Activated B cell treated with CpG ODN at 0.5 μM for 24 hours (primary cell): ENCODE measurements around the gene DNAJB8. TPM values are rescaled to one million over a fixed set of nuclear protein-coding genes. Genes with fewer than 3 reads are reported as not detected.

ENCODE experiments used
- ATAC-seq: fragments of 200-7000 bp; cut with Tn5 transposase; one replicate; pipeline ENCODE4 v1.10.0; 2021; ENCODE audit warnings: low read depth, mild to moderate bottlenecking, moderate library complexity
- CTCF ChIA-PET: fragments of 350-600 bp; sonication (Branson Sonifier 250); formaldehyde crosslinking; loops from one replicate; lab custom pipeline; 2021; ENCODE audit warnings: antibody characterized with exemption; lab: Charles Lee
- POLR2A ChIA-PET: fragments of 350-600 bp; sonication (Branson Sonifier 250); formaldehyde crosslinking; loops from one replicate; lab custom pipeline; 2021; ENCODE audit warnings: antibody characterized with exemption; lab: Charles Lee
- DNase-seq: peaks from one replicate; pipeline ENCODE4 v3.0.0; 2022
- H3K27ac Mint-ChIP-seq: one replicate; pipeline ENCODE4 v1.8.0; 2020; ENCODE audit warnings: mixed read lengths
- H3K27me3 Mint-ChIP-seq: one replicate; pipeline ENCODE4 v1.8.0; 2021; ENCODE audit warnings: mixed read lengths
- H3K36me3 Mint-ChIP-seq: one replicate; pipeline ENCODE4 v1.8.0; 2021; ENCODE audit warnings: low read depth, mixed read lengths
- H3K4me1 Mint-ChIP-seq: one replicate; pipeline ENCODE4 v1.8.0; 2021; ENCODE audit warnings: mixed read lengths
- H3K4me3 Mint-ChIP-seq: one replicate; pipeline ENCODE4 v1.8.0; 2020; ENCODE audit warnings: mild to moderate bottlenecking, mixed read lengths
- H3K9me3 Mint-ChIP-seq: one replicate; pipeline ENCODE4 v1.8.0; 2020; ENCODE audit warnings: mixed read lengths
- intact Hi-C: fragments of 100-400 bp; cut with micrococcal nuclease; formaldehyde crosslinking; loops from one replicate; pipeline ENCODE4 v1.15.1; 2024
- total RNA-seq: library from RNA; stranded (reverse); gene quantifications from 2 replicates; pipeline ENCODE4 v1.2.3, GENCODE V29; 2022
- TF ChIP-seq, protein P1 (sequence below): fragments of 200-600 bp; IDR thresholded peaks from one replicate; pipeline ENCODE4 v1.8.0; 2022; ENCODE audit warnings: antibody characterized with exemption, mild to moderate bottlenecking

The DNAJB8 gene
- total RNA-seq, 1 donor from 2014 or later = not detected

DNA sequence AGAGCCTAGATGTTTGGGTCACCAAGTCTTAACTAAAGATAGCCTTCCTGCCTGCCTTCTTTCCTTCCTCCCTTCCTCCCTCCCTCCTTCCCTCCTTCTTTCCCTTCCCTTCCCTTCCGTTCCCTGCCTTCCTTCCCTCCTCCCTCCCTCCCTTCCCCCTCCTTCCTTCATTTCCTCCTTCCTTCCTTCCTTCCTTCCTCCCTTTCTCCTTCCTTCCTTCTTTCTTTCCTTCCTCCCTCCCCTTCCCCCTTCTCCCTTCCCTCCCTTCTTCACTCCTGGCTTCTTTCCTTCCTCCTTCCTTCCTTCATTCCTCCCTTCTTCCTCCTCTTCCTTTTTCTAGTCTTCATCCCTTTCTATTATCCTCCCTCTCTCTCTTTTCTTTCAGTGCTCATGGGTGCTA is 2.0 kb downstream of the DNAJB8 start:
- no peak overlapping the region for H3K4me3 Mint-ChIP-seq
- H3K27me3 Mint-ChIP-seq = peaks cover 6% of the 10 kb centered on the region
- H3K27ac Mint-ChIP-seq = no peak overlapping the region
- ChIA-PET POLR2A (no interaction called here), CTCF (no interaction called here)
- ATAC-seq (no peak), DNase-seq (no peak)
- H3K9me3 Mint-ChIP-seq = no peaks in the 10 kb centered on the region
- TF ChIP-seq, protein P1, sequence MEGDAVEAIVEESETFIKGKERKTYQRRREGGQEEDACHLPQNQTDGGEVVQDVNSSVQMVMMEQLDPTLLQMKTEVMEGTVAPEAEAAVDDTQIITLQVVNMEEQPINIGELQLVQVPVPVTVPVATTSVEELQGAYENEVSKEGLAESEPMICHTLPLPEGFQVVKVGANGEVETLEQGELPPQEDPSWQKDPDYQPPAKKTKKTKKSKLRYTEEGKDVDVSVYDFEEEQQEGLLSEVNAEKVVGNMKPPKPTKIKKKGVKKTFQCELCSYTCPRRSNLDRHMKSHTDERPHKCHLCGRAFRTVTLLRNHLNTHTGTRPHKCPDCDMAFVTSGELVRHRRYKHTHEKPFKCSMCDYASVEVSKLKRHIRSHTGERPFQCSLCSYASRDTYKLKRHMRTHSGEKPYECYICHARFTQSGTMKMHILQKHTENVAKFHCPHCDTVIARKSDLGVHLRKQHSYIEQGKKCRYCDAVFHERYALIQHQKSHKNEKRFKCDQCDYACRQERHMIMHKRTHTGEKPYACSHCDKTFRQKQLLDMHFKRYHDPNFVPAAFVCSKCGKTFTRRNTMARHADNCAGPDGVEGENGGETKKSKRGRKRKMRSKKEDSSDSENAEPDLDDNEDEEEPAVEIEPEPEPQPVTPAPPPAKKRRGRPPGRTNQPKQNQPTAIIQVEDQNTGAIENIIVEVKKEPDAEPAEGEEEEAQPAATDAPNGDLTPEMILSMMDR = no peak
- intact Hi-C loops = no loop called here
- H3K4me1 Mint-ChIP-seq = no peaks in the 10 kb centered on the region
- no peaks in the 10 kb centered on the region for H3K36me3 Mint-ChIP-seq

DNA sequence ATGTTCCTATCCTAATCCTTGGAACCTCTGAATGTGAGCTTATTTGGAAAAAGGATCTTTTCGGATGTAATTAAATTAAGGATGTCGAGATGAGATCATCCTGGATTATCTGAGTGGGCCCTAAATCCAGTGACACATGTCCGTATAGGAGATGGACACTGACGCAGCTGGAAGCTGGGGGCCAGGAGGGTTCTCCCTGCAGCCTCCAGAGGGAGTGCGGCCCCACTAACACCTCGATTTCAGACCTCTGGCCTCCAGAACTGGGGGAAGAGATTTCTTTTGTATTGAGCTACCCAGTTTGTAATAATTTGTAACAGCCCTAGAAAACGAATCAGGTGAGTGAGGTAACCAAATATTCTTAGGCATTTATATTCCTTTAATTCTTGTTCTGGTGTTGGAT is 2.5 kb downstream of the DNAJB8 start:
- POLR2A ChIA-PET = no interaction called here
- H3K9me3 Mint-ChIP-seq = no peaks in the 10 kb centered on the region
- no peak overlapping the region for H3K4me3 Mint-ChIP-seq
- DNase-seq (no peak), ATAC-seq (no peak)
- CTCF ChIA-PET = no interaction called here
- H3K27ac Mint-ChIP-seq = no peak overlapping the region
- H3K4me1 Mint-ChIP-seq = no peaks in the 10 kb centered on the region
- intact Hi-C loops = no loop called here
- TF ChIP-seq, protein P1 = no peak
- H3K36me3 Mint-ChIP-seq = no peaks in the 10 kb centered on the region
- peaks cover 6% of the 10 kb centered on the region for H3K27me3 Mint-ChIP-seq

DNA sequence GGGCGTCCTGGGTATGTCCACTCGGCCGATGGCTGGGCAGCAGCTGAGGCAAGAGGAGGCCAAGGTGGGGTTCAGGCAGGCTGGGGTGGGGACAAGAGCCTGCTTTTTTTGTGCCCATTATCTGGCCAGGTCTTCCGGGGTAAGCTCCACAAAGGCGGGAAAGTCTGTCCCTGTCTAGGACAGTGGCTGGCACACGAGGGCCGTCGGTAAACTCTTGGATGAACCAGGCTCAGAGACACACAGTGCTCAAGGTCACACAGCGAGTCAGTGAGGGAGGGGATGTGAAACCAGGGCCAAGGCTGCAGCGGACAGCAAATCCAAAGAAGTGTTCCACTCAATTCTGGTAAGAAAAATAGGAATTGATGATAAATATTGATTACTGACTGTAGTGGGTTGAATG is 2.9 kb downstream of the DNAJB8 start:
- ATAC-seq (no peak), DNase-seq (no peak)
- CTCF ChIA-PET = no interaction called here
- H3K4me3 Mint-ChIP-seq = no peak overlapping the region
- TF ChIP-seq, protein P1 = no peak
- POLR2A ChIA-PET = no interaction called here
- no peaks in the 10 kb centered on the region for H3K9me3 Mint-ChIP-seq
- no peak overlapping the region for H3K27ac Mint-ChIP-seq
- intact Hi-C loops = no loop called here
- no peaks in the 10 kb centered on the region for H3K4me1 Mint-ChIP-seq
- H3K27me3 Mint-ChIP-seq = peaks cover 6% of the 10 kb centered on the region
- no peaks in the 10 kb centered on the region for H3K36me3 Mint-ChIP-seq

DNA sequence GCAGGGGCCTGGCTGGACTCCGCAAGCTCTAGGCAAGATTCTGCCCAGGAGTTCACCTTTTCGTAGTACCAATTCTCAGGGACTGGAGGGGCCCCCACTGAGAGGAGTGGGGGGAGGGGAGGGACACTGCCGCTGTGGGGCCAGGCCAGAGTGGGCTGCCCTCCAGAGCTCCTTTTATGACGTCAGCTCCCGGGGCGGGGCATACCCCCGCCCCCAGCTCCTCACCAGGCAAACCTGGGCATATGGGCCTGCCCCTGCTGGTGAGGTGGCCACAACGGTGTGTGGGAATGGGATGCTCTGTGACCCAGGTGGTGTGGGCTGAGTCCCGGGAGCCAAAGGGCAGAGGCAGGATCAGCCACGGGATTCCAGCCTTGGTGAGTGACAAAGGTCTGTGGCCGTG is 3.3 kb downstream of the DNAJB8 start:
- peaks cover 6% of the 10 kb centered on the region for H3K27me3 Mint-ChIP-seq
- TF ChIP-seq, protein P1 = no peak
- CTCF ChIA-PET = no interaction called here
- no peak for ATAC-seq
- no peaks in the 10 kb centered on the region for H3K9me3 Mint-ChIP-seq
- no peak overlapping the region for H3K4me3 Mint-ChIP-seq
- intact Hi-C loops = no loop called here
- H3K27ac Mint-ChIP-seq = no peak overlapping the region
- no peak for DNase-seq
- no peaks in the 10 kb centered on the region for H3K36me3 Mint-ChIP-seq
- H3K4me1 Mint-ChIP-seq = no peaks in the 10 kb centered on the region
- POLR2A ChIA-PET = no interaction called here

DNA sequence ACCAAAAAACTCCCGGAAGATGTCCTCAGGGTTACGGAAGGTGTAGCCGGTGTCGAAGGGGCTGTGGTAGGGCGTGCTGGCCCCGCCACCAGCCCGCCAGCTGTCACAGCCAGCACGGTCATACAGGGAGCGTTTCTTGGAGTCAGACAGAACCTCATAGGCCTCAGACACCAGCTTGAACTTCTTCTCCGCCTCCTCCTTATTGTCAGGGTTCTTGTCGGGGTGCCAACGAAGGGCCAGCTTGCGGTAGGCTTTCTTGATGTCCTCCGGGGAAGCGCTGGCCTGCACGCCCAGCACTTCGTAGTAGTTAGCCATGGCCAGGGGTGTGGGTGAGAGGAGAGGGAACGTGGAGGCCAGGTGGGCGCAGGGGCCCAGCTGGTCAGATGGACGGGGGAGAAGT is 3.8 kb downstream of the DNAJB8 start:
- Mint-ChIP-seq H3K4me1 (no peaks in the 10 kb centered on the region), H3K9me3 (no peaks in the 10 kb centered on the region), H3K36me3 (no peaks in the 10 kb centered on the region), H3K4me3 (no peak overlapping the region), H3K27ac (no peak overlapping the region), H3K27me3 (peaks cover 7% of the 10 kb centered on the region)
- POLR2A ChIA-PET = no interaction called here
- TF ChIP-seq, protein P1 = no peak
- DNase-seq (no peak), ATAC-seq (no peak)
- intact Hi-C loops = no loop called here
- CTCF ChIA-PET = no interaction called here
